GM19035 (cell line): ENCODE results near the gene KLF6.
"Not testable (repeated sequence)": the region's sequence is repeated elsewhere in the genome, so short reads cannot be mapped to it uniquely, and the experiment has no call there.

Source experiments
- ATAC-seq: cut with Tn5 transposase; IDR thresholded peaks from one replicate; pipeline ENCODE4 v1.9.1; 2021; ENCODE audit not compliant: unreplicated experiment

KLF6 gene

DNA sequence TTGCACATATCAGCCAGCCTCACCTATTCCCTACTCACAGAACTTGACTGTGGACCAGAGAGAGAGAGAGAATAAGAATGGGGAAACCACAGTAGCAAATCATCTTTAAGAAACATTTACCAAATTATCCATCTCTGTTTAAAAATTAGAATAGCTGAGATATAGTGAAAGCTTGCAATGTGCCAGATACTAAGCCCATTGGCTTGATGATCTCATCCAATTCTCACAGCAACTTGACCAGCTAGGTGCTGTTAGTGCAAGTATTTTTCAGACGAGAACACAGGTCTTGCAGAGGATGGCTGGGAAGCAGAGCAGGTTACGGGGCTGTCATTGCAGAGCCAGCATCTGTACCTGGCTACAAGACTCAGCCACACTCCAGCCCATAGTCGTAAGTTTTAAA is 50.9 kb downstream of the KLF6 start:
- ATAC-seq, result no peak

DNA sequence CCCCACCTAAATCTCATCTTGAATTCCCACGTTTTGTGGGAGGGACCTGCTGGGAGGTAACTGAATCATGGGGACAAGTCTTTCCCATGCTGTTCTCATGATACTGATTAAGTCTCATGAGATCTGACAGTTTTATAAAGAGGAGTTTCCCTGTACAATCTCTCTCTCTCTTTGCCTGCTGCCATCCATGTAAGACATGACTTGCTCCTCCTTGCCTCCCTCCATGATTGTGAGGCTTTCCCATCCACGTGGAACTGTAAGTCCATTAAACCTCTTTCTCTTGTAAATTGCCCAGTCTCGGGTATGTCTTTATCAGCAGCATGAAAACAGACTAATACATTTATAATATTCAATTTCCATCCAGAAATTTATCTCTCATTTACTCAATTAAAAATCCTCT is 52.8 kb downstream of the KLF6 start:
- ATAC-seq, result not testable (repeated sequence)

DNA sequence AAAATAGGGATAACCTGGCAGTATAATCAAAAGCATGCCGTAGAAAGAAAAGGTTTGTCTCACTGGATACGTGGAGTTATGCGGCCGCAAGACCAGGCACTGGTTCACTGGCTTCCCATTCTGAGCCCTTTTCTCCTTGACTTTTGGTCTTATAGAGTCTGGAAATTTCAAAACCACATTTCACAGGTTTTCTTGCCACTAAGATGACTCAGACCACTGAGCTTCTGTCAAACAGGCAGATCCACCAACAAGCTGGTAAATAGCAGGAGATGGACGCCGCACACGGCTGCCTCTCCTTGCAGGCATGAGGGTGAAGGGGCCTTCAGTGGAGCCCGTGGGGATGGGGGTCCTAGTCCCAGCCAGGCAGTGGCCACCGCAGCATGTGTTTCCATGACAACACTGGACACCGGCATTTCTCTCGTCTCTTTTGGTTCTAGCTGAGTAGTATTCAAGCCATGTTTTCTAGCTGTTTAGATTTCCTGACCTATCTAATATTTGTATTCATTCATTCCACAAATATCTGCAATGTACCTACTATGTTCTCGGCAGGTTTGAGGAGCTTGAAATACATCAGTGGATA is 55.5 kb downstream of the KLF6 start:
- no peak for ATAC-seq

DNA sequence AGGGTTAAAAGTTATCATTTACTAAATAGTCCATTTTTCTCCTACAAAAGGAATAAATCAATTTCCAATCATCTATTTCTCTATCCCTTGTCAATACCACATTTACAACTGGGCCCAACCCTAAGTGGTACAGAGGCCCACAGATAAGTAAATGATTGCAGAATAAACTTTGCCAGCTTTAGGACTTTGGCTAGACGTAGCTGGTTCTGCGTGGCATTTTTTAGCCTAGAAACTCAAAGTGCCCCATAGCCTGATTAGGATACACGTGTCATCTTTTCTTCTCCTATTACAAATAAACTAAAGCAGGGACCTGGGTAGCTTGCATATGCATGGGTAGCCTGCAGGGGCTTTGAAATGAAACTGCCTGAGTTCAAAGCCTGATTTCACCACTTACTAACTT is 56.4 kb downstream of the KLF6 start:
- no peak for ATAC-seq

DNA sequence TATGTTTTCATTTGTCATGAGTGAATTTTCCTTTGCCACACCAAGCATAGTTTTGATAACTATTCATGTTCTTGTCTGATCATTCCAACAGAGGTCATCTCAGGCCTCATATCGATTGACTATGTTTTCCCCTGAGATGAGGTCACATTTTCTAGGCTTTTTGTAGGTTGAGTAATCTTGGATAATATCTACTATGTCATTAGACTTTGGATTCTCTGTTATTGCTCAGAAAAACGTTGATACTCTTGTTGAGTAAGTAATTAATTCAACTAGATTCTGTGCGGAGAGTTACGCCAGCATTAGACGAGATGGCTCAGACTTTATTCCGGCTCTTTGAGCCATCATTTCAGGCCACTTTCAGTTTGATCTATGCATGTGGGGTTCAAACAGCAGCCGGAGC is 57.7 kb downstream of the KLF6 start:
- ATAC-seq, result no peak
